ENCODE results near the gene DRD2. TPM values are rescaled to one million over a fixed set of nuclear protein-coding genes. Genes with fewer than 3 reads are reported as not detected.
A peak's percentile ranks its signal among the peaks of the same experiment; 100 is the strongest.

DRD2 gene
- total and polyA plus RNA-seq, 9 donors = 0.07 to 0.32 (median 0.15) TPM; not detected in 2

GRCh38 chr11:113506461-113506860 lies 31.3 kb upstream of the DRD2 start:
- Histone ChIP-seq H3K36me3 (ENCODE audit: control insufficient read depth, insufficient read depth, low read length) (no peaks in the 10 kb centered on the region), H3K27ac (ENCODE audit: low read length) (no peak overlapping the region), H3K27me3 (ENCODE audit: control insufficient read depth, insufficient read depth, low read length) (no peaks in the 10 kb centered on the region), H3K4me1 (ENCODE audit: control insufficient read depth, insufficient read depth, low read length) (no peaks in the 10 kb centered on the region), H3K9me3 (replicated peaks; ENCODE audit: control insufficient read depth, low read depth, low read length) (no peaks in the 10 kb centered on the region), H3K4me3 (ENCODE audit: low read length) (no peak overlapping the region)
- DNase-seq = no peak
- 80% methylated on average over 2 of the region's 6 CpGs for WGBS (ENCODE audit: insufficient coverage)

GRCh38 chr11:113505541-113506375 lies 30.6 kb upstream of the DRD2 start:
- 22% methylated on average over 10 of the region's 12 CpGs for WGBS (ENCODE audit: insufficient coverage)

GRCh38 chr11:113505046-113505445 lies 29.8 kb upstream of the DRD2 start:
- Histone ChIP-seq H3K9me3 (replicated peaks; ENCODE audit: control insufficient read depth, low read depth, low read length) (no peaks in the 10 kb centered on the region), H3K27me3 (ENCODE audit: control insufficient read depth, insufficient read depth, low read length) (no peaks in the 10 kb centered on the region), H3K4me3 (ENCODE audit: low read length) (no peak overlapping the region), H3K27ac (ENCODE audit: low read length) (no peak overlapping the region), H3K4me1 (ENCODE audit: control insufficient read depth, insufficient read depth, low read length) (no peaks in the 10 kb centered on the region), H3K36me3 (ENCODE audit: control insufficient read depth, insufficient read depth, low read length) (no peaks in the 10 kb centered on the region)
- WGBS (ENCODE audit: insufficient coverage) = 75% methylated on average over 2 of the region's 3 CpGs
- DNase-seq = no peak

More at GRCh38 chr11:113505541-113506375, 30.6 kb upstream of the DRD2 start:
- Histone ChIP-seq H3K4me3 (ENCODE audit: low read length) (no peak overlapping the region), H3K4me1 (ENCODE audit: control insufficient read depth, insufficient read depth, low read length) (no peaks in the 10 kb centered on the region), H3K36me3 (ENCODE audit: control insufficient read depth, insufficient read depth, low read length) (no peaks in the 10 kb centered on the region), H3K27me3 (ENCODE audit: control insufficient read depth, insufficient read depth, low read length) (no peaks in the 10 kb centered on the region), H3K9me3 (replicated peaks; ENCODE audit: control insufficient read depth, low read depth, low read length) (no peaks in the 10 kb centered on the region), H3K27ac (ENCODE audit: low read length) (no peak overlapping the region)
- peak; percentile 16 for DNase-seq

GRCh38 chr11:113504586-113504985 lies 29.4 kb upstream of the DRD2 start:
- 0% methylated on average over 1 of the region's 4 CpGs for WGBS (ENCODE audit: insufficient coverage)
- Histone ChIP-seq H3K4me1 (ENCODE audit: control insufficient read depth, insufficient read depth, low read length) (no peaks in the 10 kb centered on the region), H3K9me3 (replicated peaks; ENCODE audit: control insufficient read depth, low read depth, low read length) (no peaks in the 10 kb centered on the region), H3K27me3 (ENCODE audit: control insufficient read depth, insufficient read depth, low read length) (no peaks in the 10 kb centered on the region), H3K36me3 (ENCODE audit: control insufficient read depth, insufficient read depth, low read length) (no peaks in the 10 kb centered on the region), H3K4me3 (ENCODE audit: low read length) (no peak overlapping the region), H3K27ac (ENCODE audit: low read length) (no peak overlapping the region)
- DNase-seq = no peak

GRCh38 chr11:113504071-113504470 lies 28.9 kb upstream of the DRD2 start:
- DNase-seq = no peak
- Histone ChIP-seq H3K27ac (ENCODE audit: low read length) (no peak overlapping the region), H3K4me1 (ENCODE audit: control insufficient read depth, insufficient read depth, low read length) (no peaks in the 10 kb centered on the region), H3K9me3 (replicated peaks; ENCODE audit: control insufficient read depth, low read depth, low read length) (no peaks in the 10 kb centered on the region), H3K36me3 (ENCODE audit: control insufficient read depth, insufficient read depth, low read length) (no peaks in the 10 kb centered on the region), H3K4me3 (ENCODE audit: low read length) (no peak overlapping the region), H3K27me3 (ENCODE audit: control insufficient read depth, insufficient read depth, low read length) (no peaks in the 10 kb centered on the region)
- WGBS (ENCODE audit: insufficient coverage) = 59% methylated on average over 3 of the region's 3 CpGs

- Histone ChIP-seq H3K4me1 (ENCODE audit: control insufficient read depth, insufficient read depth, low read length) (no peaks in the 10 kb centered on the region), H3K9me3 (replicated peaks; ENCODE audit: control insufficient read depth, low read depth, low read length) (no peaks in the 10 kb centered on the region), H3K27me3 (ENCODE audit: control insufficient read depth, insufficient read depth, low read length) (peaks cover 2% of the 10 kb centered on the region), H3K36me3 (ENCODE audit: control insufficient read depth, insufficient read depth, low read length) (no peaks in the 10 kb centered on the region), H3K4me3 (ENCODE audit: low read length) (no peak overlapping the region), H3K27ac (ENCODE audit: low read length) (no peak overlapping the region)
- no CpG with 5 or more reads among the region's 4 CpGs for WGBS (ENCODE audit: insufficient coverage)
- DNase-seq = no peak
Measured at GRCh38 chr11:113497066-113497910, 22.1 kb upstream of the DRD2 start.

- H3K27me3 ChIP-seq (ENCODE audit: control insufficient read depth, insufficient read depth, low read length) = peaks cover 2% of the 10 kb centered on the region
- H3K4me1 ChIP-seq (ENCODE audit: control insufficient read depth, insufficient read depth, low read length) = no peaks in the 10 kb centered on the region
- 89% methylated on average over 2 of the region's 3 CpGs for WGBS (ENCODE audit: insufficient coverage)
- DNase-seq = no peak
- no peaks in the 10 kb centered on the region for H3K9me3 ChIP-seq (replicated peaks; ENCODE audit: control insufficient read depth, low read depth, low read length)
- H3K36me3 ChIP-seq (ENCODE audit: control insufficient read depth, insufficient read depth, low read length) = no peaks in the 10 kb centered on the region
- H3K4me3 ChIP-seq (ENCODE audit: low read length) = no peak overlapping the region
- H3K27ac ChIP-seq (ENCODE audit: low read length) = no peak overlapping the region
Measured at GRCh38 chr11:113496026-113496651, 20.9 kb upstream of the DRD2 start.

- WGBS (ENCODE audit: insufficient coverage) = 63% methylated on average over 2 of the region's 6 CpGs
- Histone ChIP-seq H3K36me3 (ENCODE audit: control insufficient read depth, insufficient read depth, low read length) (no peaks in the 10 kb centered on the region), H3K9me3 (replicated peaks; ENCODE audit: control insufficient read depth, low read depth, low read length) (no peaks in the 10 kb centered on the region), H3K27ac (ENCODE audit: low read length) (no peak overlapping the region), H3K4me3 (ENCODE audit: low read length) (no peak overlapping the region), H3K27me3 (ENCODE audit: control insufficient read depth, insufficient read depth, low read length) (peaks cover 2% of the 10 kb centered on the region), H3K4me1 (ENCODE audit: control insufficient read depth, insufficient read depth, low read length) (no peaks in the 10 kb centered on the region)
- DNase-seq = no peak
Measured at GRCh38 chr11:113494021-113494420, 18.8 kb upstream of the DRD2 start.

- DNase-seq = no peak
- Histone ChIP-seq H3K4me1 (ENCODE audit: control insufficient read depth, insufficient read depth, low read length) (no peaks in the 10 kb centered on the region), H3K9me3 (replicated peaks; ENCODE audit: control insufficient read depth, low read depth, low read length) (no peaks in the 10 kb centered on the region), H3K4me3 (ENCODE audit: low read length) (no peak overlapping the region), H3K27me3 (ENCODE audit: control insufficient read depth, insufficient read depth, low read length) (peaks cover 2% of the 10 kb centered on the region), H3K27ac (ENCODE audit: low read length) (no peak overlapping the region), H3K36me3 (ENCODE audit: control insufficient read depth, insufficient read depth, low read length) (no peaks in the 10 kb centered on the region)
- 75% methylated on average over 1 of the region's 2 CpGs for WGBS (ENCODE audit: insufficient coverage)
Measured at GRCh38 chr11:113493206-113493605, 18.0 kb upstream of the DRD2 start.

GRCh38 chr11:113488931-113489351 lies 13.7 kb upstream of the DRD2 start:
- Histone ChIP-seq H3K4me1 (ENCODE audit: control insufficient read depth, insufficient read depth, low read length) (no peaks in the 10 kb centered on the region), H3K27ac (ENCODE audit: low read length) (no peak overlapping the region), H3K27me3 (ENCODE audit: control insufficient read depth, insufficient read depth, low read length) (no peaks in the 10 kb centered on the region), H3K36me3 (ENCODE audit: control insufficient read depth, insufficient read depth, low read length) (no peaks in the 10 kb centered on the region), H3K4me3 (ENCODE audit: low read length) (no peak overlapping the region), H3K9me3 (replicated peaks; ENCODE audit: control insufficient read depth, low read depth, low read length) (no peaks in the 10 kb centered on the region)
- DNase-seq = no peak

Measured in muscle of leg (tissue), 11 donors.